ENCODE measurements around the gene ST6GALNAC5. TPM values are rescaled to one million over a fixed set of nuclear protein-coding genes. Genes with fewer than 3 reads are reported as not detected.

The ST6GALNAC5 gene
- total RNA-seq, 1 donor from 2014 or later, result not detected

- intact Hi-C loops (cut with micrococcal nuclease), result no loop called here
- no peak overlapping the region for H3K4me3 Mint-ChIP-seq
- H3K27ac Mint-ChIP-seq, result no peak overlapping the region
- no peaks in the 10 kb centered on the region for H3K4me1 Mint-ChIP-seq (ENCODE audit: low read depth)
- H3K9me3 Mint-ChIP-seq, result no peaks in the 10 kb centered on the region
- no peaks in the 10 kb centered on the region for H3K36me3 Mint-ChIP-seq (ENCODE audit: low read depth)
- DNase-seq (ENCODE audit: low spot score), result no peak
- no peaks in the 10 kb centered on the region for H3K27me3 Mint-ChIP-seq (ENCODE audit: insufficient read depth)
Measured at GRCh38 chr1:76925825-76926224, 58.5 kb downstream of the ST6GALNAC5 start.

DNA sequence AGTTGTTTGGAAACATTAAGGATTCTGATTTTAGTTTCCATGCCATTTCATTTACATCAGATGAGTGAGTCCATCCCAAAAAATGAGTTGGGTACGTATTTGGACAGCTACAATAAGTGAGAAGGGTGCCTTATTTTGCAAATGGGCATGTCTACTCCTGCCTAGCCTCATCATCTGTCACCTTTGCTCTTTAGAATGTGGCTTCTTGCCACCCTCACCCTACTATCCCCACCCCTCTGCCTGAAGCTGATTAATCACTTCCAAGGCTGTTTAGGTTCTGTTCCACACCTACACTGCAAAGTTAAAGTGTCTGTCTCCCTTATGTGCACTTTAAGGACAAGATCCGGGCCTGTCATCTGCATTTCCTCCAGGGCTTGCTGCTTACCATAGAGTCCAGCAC is 61.2 kb downstream of the ST6GALNAC5 start:
- peaks cover 4% of the 10 kb centered on the region for H3K9me3 Mint-ChIP-seq
- intact Hi-C loops (cut with micrococcal nuclease), result no loop called here

DNA sequence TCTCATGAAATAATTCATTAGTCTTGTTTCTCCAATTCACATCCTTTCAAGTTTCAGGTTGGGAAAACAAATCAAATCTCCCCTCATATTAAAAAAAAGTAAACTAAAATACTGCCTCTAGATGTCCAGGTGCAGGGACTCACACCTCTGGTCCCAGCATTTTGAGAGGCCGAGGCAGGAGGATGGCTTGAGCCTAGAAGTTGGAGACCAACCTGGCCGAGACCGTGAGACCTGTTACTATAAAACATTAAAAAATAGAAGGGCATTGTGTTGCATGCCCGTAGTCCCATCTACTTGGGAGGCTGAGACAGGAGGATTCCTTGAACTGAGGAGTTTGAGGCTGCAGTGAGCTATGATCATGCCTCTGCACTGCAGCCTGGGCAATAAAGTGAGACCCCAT is 61.9 kb downstream of the ST6GALNAC5 start:
- H3K36me3 Mint-ChIP-seq (ENCODE audit: low read depth), result no peaks in the 10 kb centered on the region
- no peak overlapping the region for H3K27ac Mint-ChIP-seq
- H3K4me3 Mint-ChIP-seq, result no peak overlapping the region
- H3K9me3 Mint-ChIP-seq, result peaks cover 4% of the 10 kb centered on the region
- intact Hi-C loops (cut with micrococcal nuclease), result no loop called here
- DNase-seq (ENCODE audit: low spot score), result no peak
- H3K27me3 Mint-ChIP-seq (ENCODE audit: insufficient read depth), result peaks cover 8% of the 10 kb centered on the region
- H3K4me1 Mint-ChIP-seq (ENCODE audit: low read depth), result no peaks in the 10 kb centered on the region

More for the DNA sequence above, 61.2 kb downstream of the ST6GALNAC5 start:
- no peak overlapping the region for H3K27ac Mint-ChIP-seq
- no peak overlapping the region for H3K4me3 Mint-ChIP-seq
- no peaks in the 10 kb centered on the region for H3K36me3 Mint-ChIP-seq (ENCODE audit: low read depth)
- no peaks in the 10 kb centered on the region for H3K4me1 Mint-ChIP-seq (ENCODE audit: low read depth)
- no peak for DNase-seq (ENCODE audit: low spot score)
- peaks cover 8% of the 10 kb centered on the region for H3K27me3 Mint-ChIP-seq (ENCODE audit: insufficient read depth)

DNA sequence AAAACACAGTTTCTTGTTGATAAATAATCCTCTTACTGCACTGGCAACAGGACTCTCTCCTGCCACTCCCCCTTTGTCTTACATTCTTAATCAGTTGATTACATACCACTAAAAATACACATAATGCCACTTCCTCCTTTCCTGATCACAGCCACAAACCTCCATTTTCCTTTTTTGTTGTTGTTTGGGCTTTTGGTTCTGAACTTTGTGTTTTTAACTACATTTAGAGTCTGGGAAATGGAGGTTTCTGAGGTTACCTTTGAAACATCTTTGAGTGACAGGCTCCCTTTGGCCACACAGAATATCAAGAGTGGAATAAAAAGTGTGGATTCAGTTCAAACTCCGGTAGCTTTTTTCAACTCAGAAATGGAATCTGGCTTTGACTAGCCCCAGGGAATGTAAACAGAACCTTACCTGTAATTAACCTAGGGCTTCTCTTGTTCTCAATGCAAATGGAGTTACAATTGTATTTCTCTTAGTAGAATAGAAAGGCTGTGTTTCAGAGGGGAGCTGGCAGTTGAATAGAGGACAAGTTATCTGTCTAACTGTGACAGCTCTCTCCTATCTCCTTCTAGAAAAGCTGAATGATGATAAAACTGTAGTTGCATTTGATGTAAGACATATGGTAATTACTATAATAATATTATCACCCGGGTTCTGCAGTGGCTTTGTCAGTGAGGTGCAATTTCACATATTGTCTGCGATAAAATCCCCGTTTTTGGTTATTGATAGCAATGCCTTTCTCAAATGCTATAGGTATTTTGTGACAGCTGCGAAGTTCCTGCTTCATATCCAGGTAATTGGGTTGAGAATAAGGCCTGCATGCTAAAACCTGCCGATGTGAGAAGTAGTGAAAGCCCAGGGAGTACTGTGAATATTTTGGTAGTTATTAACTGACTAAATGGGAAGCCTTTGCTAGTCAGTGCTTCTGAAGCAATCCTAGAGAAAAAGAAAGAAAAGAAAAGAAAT is 66.9 kb downstream of the ST6GALNAC5 start:
- no peaks in the 10 kb centered on the region for H3K4me1 Mint-ChIP-seq (ENCODE audit: low read depth)
- DNase-seq (ENCODE audit: low spot score), result no peak
- peaks cover 4% of the 10 kb centered on the region for H3K9me3 Mint-ChIP-seq
- H3K27ac Mint-ChIP-seq, result no peak overlapping the region
- H3K4me3 Mint-ChIP-seq, result no peak overlapping the region
- intact Hi-C loops (cut with micrococcal nuclease), result no loop called here
- peaks cover 8% of the 10 kb centered on the region for H3K27me3 Mint-ChIP-seq (ENCODE audit: insufficient read depth)
- no peaks in the 10 kb centered on the region for H3K36me3 Mint-ChIP-seq (ENCODE audit: low read depth)

GRCh38 chr1:76938304-76938703 is 71.0 kb downstream of the ST6GALNAC5 start:
- H3K9me3 Mint-ChIP-seq, result no peaks in the 10 kb centered on the region
- H3K27ac Mint-ChIP-seq, result no peak overlapping the region
- DNase-seq (ENCODE audit: low spot score), result no peak
- H3K4me3 Mint-ChIP-seq, result no peak overlapping the region
- no peaks in the 10 kb centered on the region for H3K4me1 Mint-ChIP-seq (ENCODE audit: low read depth)
- no peaks in the 10 kb centered on the region for H3K36me3 Mint-ChIP-seq (ENCODE audit: low read depth)
- intact Hi-C loops (cut with micrococcal nuclease), result no loop called here
- H3K27me3 Mint-ChIP-seq (ENCODE audit: insufficient read depth), result no peaks in the 10 kb centered on the region

DNA sequence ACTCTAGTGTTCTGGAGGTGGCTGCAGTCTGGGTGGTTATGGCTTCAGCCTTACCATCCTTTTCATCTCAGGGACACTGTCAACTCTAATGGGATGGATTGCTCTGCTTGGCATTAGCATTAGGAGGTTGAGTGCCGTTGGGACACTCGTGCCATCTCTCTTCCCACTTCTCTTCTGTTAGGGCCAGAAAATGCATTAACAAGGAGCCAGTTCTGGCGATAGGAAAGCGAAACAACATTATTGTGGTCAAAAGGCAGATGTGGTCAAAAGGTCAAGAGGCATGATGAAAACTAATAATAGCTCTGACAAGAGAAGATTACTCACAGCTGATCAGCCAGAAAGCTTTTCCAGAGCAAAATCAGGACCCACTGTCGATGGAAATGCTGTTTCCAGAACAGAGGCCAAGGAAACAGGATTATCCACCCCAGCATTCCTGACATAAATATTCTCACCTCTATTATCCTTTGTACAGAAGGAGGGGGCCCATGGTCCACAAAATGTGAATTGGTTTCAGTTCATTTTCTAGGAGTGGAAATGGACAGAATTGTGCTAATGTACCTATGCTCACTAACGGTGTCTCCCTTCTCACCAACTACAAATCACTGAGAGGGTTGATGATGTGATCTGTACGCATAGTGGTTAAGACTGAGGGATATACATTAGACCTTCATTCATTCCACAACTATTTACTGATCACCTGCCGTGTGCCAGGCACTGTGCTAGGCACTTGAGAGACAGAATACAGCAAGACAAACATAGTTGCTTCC is 72.0 kb downstream of the ST6GALNAC5 start:
- intact Hi-C loops (cut with micrococcal nuclease), result no loop called here
- Mint-ChIP-seq H3K36me3 (ENCODE audit: low read depth) (no peaks in the 10 kb centered on the region), H3K9me3 (no peaks in the 10 kb centered on the region), H3K27ac (no peak overlapping the region), H3K27me3 (ENCODE audit: insufficient read depth) (no peaks in the 10 kb centered on the region), H3K4me3 (no peak overlapping the region), H3K4me1 (ENCODE audit: low read depth) (no peaks in the 10 kb centered on the region)
- no peak for DNase-seq (ENCODE audit: low spot score)

- no peaks in the 10 kb centered on the region for H3K9me3 Mint-ChIP-seq
- DNase-seq (ENCODE audit: low spot score), result no peak
- no peaks in the 10 kb centered on the region for H3K36me3 Mint-ChIP-seq (ENCODE audit: low read depth)
Measured at GRCh38 chr1:76939817-76940216, 72.5 kb downstream of the ST6GALNAC5 start.

DNA sequence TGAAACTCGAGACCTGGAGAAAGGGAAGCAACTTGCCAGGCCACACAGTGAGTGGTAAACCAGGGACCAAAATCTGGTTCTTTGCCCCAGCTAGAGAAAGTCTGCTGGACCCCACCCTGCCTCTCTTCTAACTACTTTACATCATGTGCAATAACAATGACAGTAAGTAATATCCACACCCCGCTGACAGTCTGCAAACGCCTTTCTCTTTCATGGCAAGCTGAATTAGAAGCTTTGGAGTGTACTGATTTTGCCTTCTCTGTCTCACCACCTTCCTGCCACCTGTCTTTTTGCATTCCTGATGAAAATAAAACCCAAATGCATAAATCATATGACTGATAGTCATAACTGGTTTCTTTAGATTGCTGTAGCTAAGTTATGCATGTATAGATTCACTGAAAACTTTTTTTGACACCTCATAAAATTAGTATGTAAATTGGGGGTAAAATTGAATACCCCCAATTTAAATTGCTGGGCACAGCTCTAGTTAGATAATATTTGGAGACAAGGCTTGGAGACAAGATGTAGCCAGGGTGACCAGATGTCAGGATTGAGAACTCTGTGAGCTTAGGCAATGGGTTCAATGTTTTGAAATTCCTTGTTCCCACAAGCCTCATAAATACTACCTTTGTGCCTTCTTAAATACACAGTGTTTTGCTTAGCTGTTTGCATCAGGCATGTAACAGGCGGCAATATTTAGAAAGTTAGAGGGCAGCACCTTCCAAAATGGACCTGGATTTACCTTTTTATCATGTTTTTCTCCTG is 73.5 kb downstream of the ST6GALNAC5 start:
- no peaks in the 10 kb centered on the region for H3K4me1 Mint-ChIP-seq (ENCODE audit: low read depth)
- H3K27ac Mint-ChIP-seq, result no peak overlapping the region
- no peaks in the 10 kb centered on the region for H3K9me3 Mint-ChIP-seq
- intact Hi-C loops (cut with micrococcal nuclease), result no loop called here
- H3K4me3 Mint-ChIP-seq, result no peak overlapping the region
- H3K27me3 Mint-ChIP-seq (ENCODE audit: insufficient read depth), result peaks cover 2% of the 10 kb centered on the region
- no peak for DNase-seq (ENCODE audit: low spot score)
- H3K36me3 Mint-ChIP-seq (ENCODE audit: low read depth), result no peaks in the 10 kb centered on the region

More at GRCh38 chr1:76939817-76940216, 72.5 kb downstream of the ST6GALNAC5 start:
- no peaks in the 10 kb centered on the region for H3K4me1 Mint-ChIP-seq (ENCODE audit: low read depth)
- H3K27ac Mint-ChIP-seq, result no peak overlapping the region
- intact Hi-C loops (cut with micrococcal nuclease), result no loop called here
- H3K4me3 Mint-ChIP-seq, result no peak overlapping the region
- no peaks in the 10 kb centered on the region for H3K27me3 Mint-ChIP-seq (ENCODE audit: insufficient read depth)

DNA sequence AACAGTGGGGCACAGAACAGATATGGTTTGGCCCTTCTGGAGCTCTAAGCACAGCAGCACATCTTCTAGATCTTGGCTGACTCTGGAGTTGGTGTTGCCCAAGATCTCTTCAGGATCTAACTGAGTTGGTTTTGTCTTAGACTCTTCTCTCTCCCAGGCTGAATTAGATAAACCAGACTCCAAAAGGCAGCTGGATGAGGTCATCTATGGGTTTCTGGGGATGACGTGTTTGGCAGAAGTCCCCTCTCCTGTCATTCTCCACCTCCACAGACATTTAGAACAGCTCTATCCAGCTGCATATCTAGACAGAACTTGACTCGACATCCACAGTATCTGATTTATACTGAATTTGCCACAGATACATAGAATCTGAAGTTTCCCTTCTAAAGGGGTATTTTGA is 75.3 kb downstream of the ST6GALNAC5 start:
- DNase-seq (ENCODE audit: low spot score), result no peak
- Mint-ChIP-seq H3K4me1 (ENCODE audit: low read depth) (no peaks in the 10 kb centered on the region), H3K27me3 (ENCODE audit: insufficient read depth) (peaks cover 4% of the 10 kb centered on the region), H3K27ac (no peak overlapping the region), H3K36me3 (ENCODE audit: low read depth) (no peaks in the 10 kb centered on the region), H3K9me3 (no peaks in the 10 kb centered on the region), H3K4me3 (no peak overlapping the region)
- intact Hi-C loops (cut with micrococcal nuclease), result no loop called here

GRCh38 chr1:76944942-76945341 is 77.7 kb downstream of the ST6GALNAC5 start:
- no peak overlapping the region for H3K27ac Mint-ChIP-seq
- intact Hi-C loops (cut with micrococcal nuclease), result no loop called here
- H3K36me3 Mint-ChIP-seq (ENCODE audit: low read depth), result no peaks in the 10 kb centered on the region
- peaks cover 4% of the 10 kb centered on the region for H3K27me3 Mint-ChIP-seq (ENCODE audit: insufficient read depth)
- H3K9me3 Mint-ChIP-seq, result no peaks in the 10 kb centered on the region
- H3K4me3 Mint-ChIP-seq, result no peak overlapping the region
- no peak for DNase-seq (ENCODE audit: low spot score)
- no peaks in the 10 kb centered on the region for H3K4me1 Mint-ChIP-seq (ENCODE audit: low read depth)

GRCh38 chr1:76948846-76949245 is 81.6 kb downstream of the ST6GALNAC5 start:
- no peak overlapping the region for H3K27ac Mint-ChIP-seq
- no peaks in the 10 kb centered on the region for H3K4me1 Mint-ChIP-seq (ENCODE audit: low read depth)
- peaks cover 4% of the 10 kb centered on the region for H3K27me3 Mint-ChIP-seq (ENCODE audit: insufficient read depth)
- intact Hi-C loops (cut with micrococcal nuclease), result no loop called here
- H3K36me3 Mint-ChIP-seq (ENCODE audit: low read depth), result no peaks in the 10 kb centered on the region
- no peaks in the 10 kb centered on the region for H3K9me3 Mint-ChIP-seq
- DNase-seq (ENCODE audit: low spot score), result no peak
- no peak overlapping the region for H3K4me3 Mint-ChIP-seq

DNA sequence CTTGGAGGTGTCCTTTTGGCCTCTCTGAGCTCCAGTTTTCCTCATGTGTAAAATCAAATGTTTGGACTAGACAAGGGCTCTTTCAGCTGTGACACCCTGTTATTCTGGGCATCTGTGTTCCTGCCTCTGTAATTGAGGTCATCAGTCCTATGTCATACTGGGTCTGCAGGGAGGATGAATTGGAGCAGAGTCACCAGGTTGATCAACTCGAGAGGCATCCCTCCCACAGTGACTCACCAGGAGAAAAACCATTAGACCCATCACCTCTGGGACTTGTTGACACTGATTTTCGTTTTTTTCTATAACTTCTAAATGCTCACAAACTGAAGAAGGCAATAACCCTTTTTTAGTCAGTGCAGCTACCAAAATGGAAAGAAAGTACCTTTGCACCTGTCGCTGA is 82.2 kb downstream of the ST6GALNAC5 start:
- Mint-ChIP-seq H3K36me3 (ENCODE audit: low read depth) (no peaks in the 10 kb centered on the region), H3K4me3 (no peak overlapping the region), H3K27me3 (ENCODE audit: insufficient read depth) (peaks cover 4% of the 10 kb centered on the region), H3K4me1 (ENCODE audit: low read depth) (no peaks in the 10 kb centered on the region), H3K27ac (no peak overlapping the region), H3K9me3 (no peaks in the 10 kb centered on the region)
- intact Hi-C loops (cut with micrococcal nuclease), result no loop called here
- DNase-seq (ENCODE audit: low spot score), result no peak
